GM18511 (cell line): ENCODE results near the gene MRPS27.

ENCODE experiments used
- ATAC-seq: cut with Tn5 transposase; IDR thresholded peaks from one replicate; pipeline ENCODE4 v1.9.1; 2021; ENCODE audit warnings: mild to moderate bottlenecking, moderate library complexity; ENCODE audit not compliant: unreplicated experiment

Gene MRPS27

GRCh38 chr5:72292411-72292810 lies 27.6 kb downstream of the MRPS27 start:
- no peak for ATAC-seq

- ATAC-seq: no peak
These were observed 28.4 kb downstream of the MRPS27 start for GRCh38 chr5:72291601-72292000.

- ATAC-seq: no peak
These were observed 29.5 kb downstream of the MRPS27 start for GRCh38 chr5:72290356-72291133.

DNA sequence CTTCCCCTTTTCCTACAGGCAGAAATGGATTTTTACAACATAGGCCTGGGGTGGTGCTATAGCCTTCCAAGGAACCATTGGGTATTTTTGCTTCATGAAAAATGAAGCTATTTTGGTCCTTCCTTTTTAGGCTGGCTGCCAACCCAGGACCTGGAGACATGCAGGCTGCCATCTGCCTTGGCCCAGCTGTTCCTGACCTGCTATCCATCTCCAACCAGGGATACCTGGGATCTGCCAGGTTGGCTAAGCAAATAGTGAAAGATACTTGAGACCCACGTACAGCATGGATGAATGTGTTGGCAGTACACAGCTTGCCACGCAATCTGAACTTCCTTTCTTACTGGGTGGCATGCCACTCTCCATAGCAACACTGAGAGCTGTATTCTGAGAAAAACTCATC lies 31.1 kb downstream of the MRPS27 start:
- no peak for ATAC-seq

DNA sequence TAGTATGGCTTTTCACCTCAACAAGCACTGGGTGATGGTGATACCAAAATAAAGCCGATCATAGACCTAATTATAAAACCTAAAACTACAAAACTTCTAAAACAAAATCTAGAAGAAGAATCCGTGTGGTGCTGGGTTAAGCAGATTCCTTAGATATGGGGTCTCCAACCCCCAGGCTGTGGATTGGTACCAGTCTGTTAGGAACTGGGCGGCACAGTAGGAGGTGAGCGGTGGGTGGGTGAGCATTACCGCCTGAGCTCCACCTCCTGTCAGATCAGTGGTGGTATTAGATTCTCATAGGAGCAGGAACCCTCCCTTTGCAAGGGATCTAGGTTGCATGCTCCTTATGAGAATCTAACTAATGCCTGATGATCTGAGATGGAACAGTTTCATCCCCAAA lies 33.2 kb downstream of the MRPS27 start:
- no peak for ATAC-seq

DNA sequence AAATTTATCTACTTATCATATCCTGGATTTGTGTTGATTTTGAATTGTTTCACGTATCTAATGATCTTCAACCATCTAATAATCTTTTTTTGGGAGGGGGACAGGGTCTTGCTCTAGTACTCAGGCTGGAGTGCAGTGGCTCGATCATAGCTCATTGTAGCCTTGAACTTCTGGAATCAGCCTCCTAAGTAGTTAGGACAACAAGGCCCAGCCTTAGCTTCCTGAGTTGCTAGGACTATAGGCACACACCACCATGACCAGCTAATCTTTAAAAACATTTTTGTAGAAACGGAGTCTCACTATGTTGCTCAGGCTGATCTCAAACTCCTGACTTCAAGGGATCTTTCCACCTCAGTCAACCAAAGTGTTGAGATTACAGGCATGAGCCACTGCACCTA lies 34.6 kb downstream of the MRPS27 start:
- no peak for ATAC-seq

- ATAC-seq: no peak
These were observed 35.2 kb downstream of the MRPS27 start for GRCh38 chr5:72284559-72285423.

GRCh38 chr5:72283358-72283757 lies 36.7 kb downstream of the MRPS27 start:
- ATAC-seq: no peak

GRCh38 chr5:72282878-72283277 lies 37.2 kb downstream of the MRPS27 start:
- ATAC-seq: no peak

- no peak for ATAC-seq
These were observed 38.1 kb downstream of the MRPS27 start for GRCh38 chr5:72281764-72282499.

DNA sequence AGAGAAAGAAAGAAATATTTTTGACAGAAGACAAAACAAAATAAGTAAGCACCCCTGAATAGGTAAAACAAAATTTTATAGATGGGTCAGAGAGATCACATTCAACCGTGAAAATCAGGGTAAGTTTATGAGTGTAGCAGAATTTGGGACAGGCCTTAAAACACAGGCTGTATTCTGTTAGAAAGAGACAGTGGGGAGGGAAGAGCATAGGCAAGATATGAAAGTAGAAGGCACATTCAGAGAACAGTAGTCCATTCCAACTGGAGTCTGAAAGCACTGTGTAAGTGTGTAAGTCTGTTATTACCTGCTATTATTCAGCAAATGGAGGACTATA lies 38.6 kb downstream of the MRPS27 start:
- no peak for ATAC-seq

DNA sequence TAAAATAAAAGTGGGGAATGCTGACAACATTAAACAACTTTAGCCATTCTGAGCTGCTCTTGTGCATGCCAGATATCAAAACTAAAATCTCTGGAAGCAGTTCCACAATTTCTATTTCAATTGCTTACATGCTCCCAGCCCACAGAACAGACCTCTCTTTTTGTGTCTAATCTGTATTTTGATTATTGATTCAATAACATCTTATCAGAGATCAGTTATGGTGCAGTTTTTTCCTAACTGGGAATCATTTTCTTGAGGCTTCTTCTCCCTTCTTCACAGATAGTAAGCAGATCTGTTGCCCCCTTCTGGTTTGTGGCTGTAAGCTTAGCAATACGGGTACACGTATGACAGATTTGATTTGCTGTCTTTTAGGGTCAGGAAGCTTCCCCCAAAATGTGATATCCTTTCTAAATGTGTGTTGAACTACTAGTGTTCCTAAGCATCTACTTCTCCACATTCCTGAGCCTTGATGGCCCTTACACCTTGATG lies 39.4 kb downstream of the MRPS27 start:
- ATAC-seq: no peak

- no peak for ATAC-seq
These were observed 43.8 kb downstream of the MRPS27 start for GRCh38 chr5:72276219-72276752.

DNA sequence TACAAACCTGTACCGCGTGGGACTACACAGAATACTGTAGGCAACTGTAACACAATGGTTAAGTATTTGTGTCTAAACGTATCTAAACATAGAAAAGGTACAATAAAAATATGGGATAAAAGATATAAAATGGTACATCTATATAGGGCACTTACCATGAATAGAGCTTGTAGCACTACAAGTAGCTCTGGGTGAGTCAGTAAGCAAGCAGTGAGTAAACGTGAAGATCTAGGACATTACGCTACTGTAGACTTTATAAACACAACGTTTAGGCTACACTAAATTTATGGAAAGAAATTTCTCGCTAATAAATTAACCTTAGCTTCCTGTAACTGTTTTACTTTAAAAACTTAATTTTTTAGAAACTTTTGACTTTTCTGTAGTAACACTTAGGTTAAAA lies 46.5 kb downstream of the MRPS27 start:
- no peak for ATAC-seq

DNA sequence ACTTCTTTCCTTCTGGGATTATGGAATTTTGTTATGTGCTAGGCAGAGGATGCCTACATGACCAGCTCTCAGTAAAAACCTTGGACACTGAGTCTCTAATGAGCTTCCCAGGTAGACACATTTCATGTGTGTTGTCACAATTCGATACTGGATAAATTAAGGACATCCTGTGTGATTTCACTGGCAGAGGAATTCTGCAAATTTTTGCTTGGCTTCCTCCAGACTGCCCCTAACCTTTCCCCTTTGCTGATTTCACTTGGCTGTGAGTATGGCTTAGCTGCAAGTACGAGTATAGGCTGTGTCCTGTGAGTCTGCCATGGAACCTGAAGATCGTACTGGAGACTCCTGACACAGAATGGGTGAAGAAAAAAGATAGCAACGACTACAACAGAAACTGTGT lies 47.6 kb downstream of the MRPS27 start:
- ATAC-seq: no peak

DNA sequence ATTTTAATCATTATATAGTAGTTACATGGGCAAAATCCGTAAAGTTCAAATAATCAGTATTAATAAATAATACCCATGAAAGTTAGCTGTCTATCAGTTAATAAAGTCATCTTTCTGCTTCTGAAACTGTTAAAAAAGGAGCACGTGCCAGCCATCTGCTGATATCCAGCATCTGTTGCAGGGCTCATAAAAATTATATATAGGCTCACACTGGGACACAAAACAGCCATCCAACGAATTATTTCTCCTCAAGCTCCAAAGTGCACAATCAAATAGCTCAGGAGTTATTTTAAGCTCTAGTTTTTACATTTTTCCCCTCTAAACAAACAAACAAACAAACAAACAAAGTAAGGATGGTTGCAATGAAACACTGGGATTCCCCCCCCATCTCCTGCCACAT lies 48.3 kb downstream of the MRPS27 start:
- no peak for ATAC-seq

DNA sequence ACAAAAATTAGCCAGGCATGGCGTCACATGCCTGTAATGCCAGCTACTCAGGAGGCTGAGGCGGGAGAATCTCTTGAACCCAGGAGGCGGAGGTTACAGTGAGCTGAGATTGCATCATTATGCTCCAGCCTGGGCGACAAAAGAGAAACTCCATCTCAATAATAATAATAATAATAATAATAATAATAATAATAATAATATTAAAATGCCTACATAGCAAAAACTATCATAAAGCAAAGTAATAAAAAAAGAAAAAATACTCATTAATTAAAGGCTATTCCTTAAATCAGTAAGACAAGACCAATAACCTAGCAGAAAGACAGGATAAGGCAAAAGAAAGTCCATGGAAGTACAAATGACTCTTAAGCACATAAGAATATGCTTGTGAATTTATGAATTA lies 50.0 kb downstream of the MRPS27 start:
- ATAC-seq: no peak

- no peak for ATAC-seq
These were observed 50.6 kb downstream of the MRPS27 start for GRCh38 chr5:72269411-72269780.

DNA sequence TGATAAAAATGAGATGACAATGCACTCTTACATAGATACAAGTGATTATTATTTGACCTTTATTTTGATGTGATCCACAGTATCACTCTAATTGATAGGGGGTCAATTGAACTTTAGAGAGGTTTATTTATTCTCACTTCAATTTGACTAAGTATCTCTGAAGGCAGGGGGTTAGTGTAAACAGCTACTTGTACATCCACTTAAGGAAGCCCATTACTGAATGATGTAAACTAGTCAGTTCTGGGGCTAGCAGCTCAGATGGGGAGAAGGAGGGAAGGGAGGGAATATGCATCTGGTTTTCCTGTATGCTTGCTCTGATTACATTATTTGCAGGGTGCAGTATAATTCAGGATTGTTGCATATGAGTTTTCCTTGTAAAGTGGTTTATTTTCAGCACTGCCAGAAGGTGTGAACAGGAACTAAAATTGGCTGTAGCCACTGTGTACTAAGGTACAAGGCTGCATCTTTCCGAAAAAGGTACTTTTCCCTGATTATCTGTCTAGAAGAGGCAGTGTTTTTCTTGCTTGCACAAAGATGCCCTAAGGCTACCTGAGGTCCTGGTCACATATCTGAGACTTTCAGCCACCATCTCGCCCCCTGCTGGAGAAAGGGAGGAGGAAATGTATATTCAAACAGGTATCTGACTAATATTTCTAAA lies 51.2 kb downstream of the MRPS27 start:
- peak; percentile 55 for ATAC-seq

DNA sequence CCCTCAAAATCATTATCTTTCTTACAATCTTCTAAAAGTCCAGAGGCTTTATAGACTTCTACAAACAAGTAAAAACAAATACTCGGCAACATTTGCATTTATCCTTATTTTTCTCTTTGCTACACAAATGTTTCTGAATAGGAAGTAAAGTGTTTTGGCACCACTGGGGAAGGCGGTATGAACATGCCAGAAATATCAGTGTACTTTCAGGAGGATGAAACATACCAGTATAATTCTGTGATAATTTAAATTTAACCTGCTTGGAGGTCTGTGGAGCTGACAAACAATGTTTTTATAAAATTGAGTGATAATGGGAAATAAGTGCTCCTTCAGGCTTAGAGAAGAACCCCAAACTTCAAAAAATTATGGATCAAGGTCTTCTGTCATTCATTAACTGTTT lies 51.8 kb downstream of the MRPS27 start:
- ATAC-seq: no peak

- no peak for ATAC-seq
These were observed 52.4 kb downstream of the MRPS27 start for GRCh38 chr5:72267685-72268084.
